GF-D8 (cell line): ENCODE results near the gene C14orf132.

Experiments
- DNase-seq: peaks from one replicate; lab custom pipeline; 2025; lab: John Stamatoyannopoulos, UW

C14orf132 gene

GRCh38 chr14:96098309-96098998 lies 59.3 kb downstream of the C14orf132 start:
- no peak for DNase-seq

- no peak for DNase-seq
These were observed 59.8 kb downstream of the C14orf132 start for GRCh38 chr14:96098999-96099335.

- no peak for DNase-seq
These were observed 61.3 kb downstream of the C14orf132 start for GRCh38 chr14:96100161-96101064.

- no peak for DNase-seq
These were observed 63.1 kb downstream of the C14orf132 start for GRCh38 chr14:96102081-96102856.

GRCh38 chr14:96103075-96103474 lies 63.9 kb downstream of the C14orf132 start:
- DNase-seq, result no peak

- DNase-seq, result no peak
These were observed 64.6 kb downstream of the C14orf132 start for GRCh38 chr14:96103560-96104460.

GRCh38 chr14:96104469-96105057 lies 65.4 kb downstream of the C14orf132 start:
- DNase-seq, result no peak

- no peak for DNase-seq
These were observed 66.1 kb downstream of the C14orf132 start for GRCh38 chr14:96105089-96105925.

- no peak for DNase-seq
These were observed 66.8 kb downstream of the C14orf132 start for GRCh38 chr14:96105926-96106441.

- no peak for DNase-seq
These were observed 67.7 kb downstream of the C14orf132 start for GRCh38 chr14:96106891-96107290.

- DNase-seq, result no peak
These were observed 69.1 kb downstream of the C14orf132 start for GRCh38 chr14:96108061-96108795.

- no peak for DNase-seq
These were observed 69.7 kb downstream of the C14orf132 start for GRCh38 chr14:96108911-96109310.

- no peak for DNase-seq
These were observed 70.6 kb downstream of the C14orf132 start for GRCh38 chr14:96109596-96110355.

- no peak for DNase-seq
These were observed 72.9 kb downstream of the C14orf132 start for GRCh38 chr14:96112032-96112431.

- no peak for DNase-seq
These were observed 74.8 kb downstream of the C14orf132 start for GRCh38 chr14:96114002-96114401.

- no peak for DNase-seq
These were observed 78.1 kb downstream of the C14orf132 start for GRCh38 chr14:96117101-96117897.

GRCh38 chr14:96117960-96118359 lies 78.8 kb downstream of the C14orf132 start:
- no peak for DNase-seq

GRCh38 chr14:96118391-96118790 lies 79.2 kb downstream of the C14orf132 start:
- DNase-seq, result no peak
